Mesenchymal stem cell (in vitro differentiated cells and primary cell): ENCODE results near the gene CLIC1.

Experiments used
- DNase-seq: peaks from one replicate; pipeline ENCODE4 v3.0.0-alpha.2; 2013
- H2AFZ ChIP-seq: one replicate; pipeline ENCODE4 v1.6.1; 2013; ENCODE audit warnings: low read depth, mild to moderate bottlenecking, control low read depth, inconsistent platforms, low read length, moderate library complexity
- H2AK5ac ChIP-seq: 2 replicates; pipeline ENCODE4 v1.6.1; 2013; ENCODE audit warnings: low read length, moderate library complexity, mild to moderate bottlenecking, inconsistent platforms; ENCODE audit not compliant: severe bottlenecking
- H2BK120ac ChIP-seq: one replicate; pipeline ENCODE4 v1.6.1; 2013; ENCODE audit warnings: low read depth, mild to moderate bottlenecking, inconsistent platforms, low read length, moderate library complexity
- H2BK12ac ChIP-seq, 2 experiments: one replicate each; pipeline ENCODE4 v1.6.1; 2013; ENCODE audit warnings: inconsistent platforms in 2 of 2, low read length in 2 of 2, mild to moderate bottlenecking in 2 of 2, moderate library complexity in 2 of 2, control low read depth in 1 of 2
- H2BK15ac ChIP-seq: one replicate; pipeline ENCODE4 v1.6.1; 2013; ENCODE audit warnings: mild to moderate bottlenecking, low read depth, inconsistent platforms; ENCODE audit not compliant: poor library complexity, severe bottlenecking
- H2BK5ac ChIP-seq: 2 replicates; pipeline ENCODE4 v1.6.1; 2013; ENCODE audit warnings: low read depth, mild to moderate bottlenecking, low read length, control low read depth, inconsistent platforms; ENCODE audit not compliant: poor library complexity, severe bottlenecking
- H3K14ac ChIP-seq, 2 experiments: one replicate each; pipeline ENCODE4 v1.6.1; 2013; ENCODE audit warnings: inconsistent platforms in 2 of 2, low read length in 2 of 2, control low read depth in 1 of 2, mild to moderate bottlenecking in 1 of 2, moderate library complexity in 1 of 2
- H3K18ac ChIP-seq, 2 experiments: one replicate each; pipeline ENCODE4 v1.6.1; 2013; ENCODE audit warnings: inconsistent platforms in 2 of 2, low read length in 2 of 2, control low read depth in 1 of 2, low read depth in 1 of 2, mild to moderate bottlenecking in 1 of 2
- H3K23ac ChIP-seq, 2 experiments: one replicate each; pipeline ENCODE4 v1.6.1; 2013; ENCODE audit warnings: inconsistent platforms in 2 of 2, low read length in 2 of 2, mild to moderate bottlenecking in 2 of 2, moderate library complexity in 2 of 2, control low read depth in 1 of 2
- H3K27ac ChIP-seq: 2 replicates; pipeline ENCODE4 v1.5.1; 2013; ENCODE audit warnings: mild to moderate bottlenecking, moderate library complexity, low read length, control low read depth, inconsistent platforms; ENCODE audit not compliant: poor library complexity, severe bottlenecking
- H3K27me3 ChIP-seq, 2 experiments: 2 replicates each; pipeline versions ENCODE4 v1.6.1 to v1.7.0; 2013; ENCODE audit warnings: low read length in 2 of 2, mild to moderate bottlenecking in 2 of 2, moderate library complexity in 2 of 2, control low read depth in 1 of 2, inconsistent platforms in 1 of 2; ENCODE audit not compliant: control insufficient read depth in 1 of 2, insufficient read depth in 1 of 2
- H3K36me3 ChIP-seq, 2 experiments: 2 replicates each; pipeline versions ENCODE4 v1.6.1 to v1.7.0; 2013; ENCODE audit warnings: low read length in 2 of 2, control low read depth in 1 of 2, inconsistent platforms in 1 of 2, low read depth in 1 of 2, mild to moderate bottlenecking in 1 of 2; ENCODE audit not compliant: insufficient read depth in 2 of 2, control insufficient read depth in 1 of 2
- H3K4ac ChIP-seq, 2 experiments: one replicate each; pipeline ENCODE4 v1.6.1; 2013; ENCODE audit warnings: inconsistent platforms in 2 of 2, low read length in 2 of 2, mild to moderate bottlenecking in 2 of 2, moderate library complexity in 2 of 2, control low read depth in 1 of 2, low read depth in 1 of 2
- H3K4me1 ChIP-seq: 2 replicates; pipeline ENCODE4 v1.6.1; 2013; ENCODE audit warnings: low read depth, low read length, control low read depth; ENCODE audit not compliant: control insufficient read depth, insufficient read depth
- H3K4me2 ChIP-seq: 2 replicates; pipeline ENCODE4 v1.6.1; 2013; ENCODE audit warnings: low read length, mild to moderate bottlenecking, inconsistent platforms; ENCODE audit not compliant: poor library complexity, severe bottlenecking
- H3K4me3 ChIP-seq, 2 experiments: 2 replicates each; pipeline versions ENCODE4 v1.5.1 to v1.7.0; 2013; ENCODE audit warnings: low read length in 2 of 2, mild to moderate bottlenecking in 2 of 2, control low read depth in 1 of 2, low read depth in 1 of 2; ENCODE audit not compliant: insufficient read depth in 1 of 2
- H3K79me1 ChIP-seq: replicated peaks from 2 replicates; pipeline ENCODE4 v1.6.1; 2013; ENCODE audit warnings: mild to moderate bottlenecking, control low read depth, low read length, inconsistent platforms; ENCODE audit not compliant: poor library complexity, severe bottlenecking
- H3K9ac ChIP-seq: 2 replicates; pipeline ENCODE4 v1.7.0; 2013; ENCODE audit warnings: mild to moderate bottlenecking, low read length, moderate library complexity
- H3K9me3 ChIP-seq: 2 replicates; pipeline ENCODE4 v1.7.0; 2013; ENCODE audit warnings: mild to moderate bottlenecking, low read length; ENCODE audit not compliant: control insufficient read depth
- H4K8ac ChIP-seq: one replicate; pipeline ENCODE4 v1.6.1; 2013; ENCODE audit warnings: inconsistent platforms, mild to moderate bottlenecking, low read length, moderate library complexity
- H4K91ac ChIP-seq: one replicate; pipeline ENCODE4 v1.6.1; 2013; ENCODE audit warnings: mild to moderate bottlenecking, low read length, inconsistent platforms
- WGBS: methylation state at CpG from one replicate; pipeline ENCODE4 v1.1.7; 2013; ENCODE audit warnings: mixed read lengths; 5-methylcytosine and 5-hydroxymethylcytosine counted together

Gene CLIC1

GRCh38 chr6:31778999-31779885, 42.9 kb upstream of the CLIC1 start:
- Histone ChIP-seq H3K4me3 (no peak overlapping the region), H2BK5ac (no peak overlapping the region), H3K23ac (no peak overlapping the region), H3K14ac (no peak overlapping the region), H3K79me1 (peaks cover 5% of the 10 kb centered on the region), H3K27me3 (no peaks in the 10 kb centered on the region), H3K4ac (no peak overlapping the region), H2BK120ac (no peak overlapping the region), H3K9me3 (no peaks in the 10 kb centered on the region), H3K9ac (no peak overlapping the region), H2BK15ac (no peak overlapping the region), H3K18ac (no peak overlapping the region), H3K4me1 (peaks cover 16% of the 10 kb centered on the region), H4K91ac (no peak overlapping the region), H3K36me3 (peaks cover 60 to 68% of the 10 kb centered on the region in 2 experiments), H2AK5ac (no peak overlapping the region), H2AFZ (no peak overlapping the region), H3K27ac (no peak overlapping the region), H3K4me2 (no peak overlapping the region), H2BK12ac (no peak overlapping the region), H4K8ac (no peak overlapping the region)
- no peak for DNase-seq
- 95% methylated on average over 43 of the region's 43 CpGs for WGBS

DNA sequence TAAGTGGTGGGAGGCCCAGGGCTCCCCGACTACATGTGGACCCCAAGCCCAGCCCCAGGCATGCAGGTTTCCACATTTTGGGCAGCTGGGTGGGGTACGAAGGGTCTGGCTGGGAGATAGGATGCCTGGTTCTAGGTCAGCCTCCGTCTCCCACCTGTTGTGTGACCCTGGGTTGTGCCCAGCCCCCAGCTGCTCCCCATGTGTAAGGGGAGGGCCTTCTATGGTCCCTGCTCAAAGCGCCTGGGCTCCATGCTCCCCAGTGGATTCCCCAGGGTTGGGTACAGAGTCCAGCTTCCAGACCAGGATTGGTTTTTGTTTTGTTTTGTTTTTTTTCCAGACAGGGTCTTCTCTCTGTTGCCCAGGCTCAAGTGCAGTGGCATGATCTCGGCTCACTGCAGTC, 41.9 kb upstream of the CLIC1 start:
- Histone ChIP-seq H2BK5ac (no peak overlapping the region), H2AFZ (no peak overlapping the region), H3K4me2 (no peak overlapping the region), H2BK120ac (no peak overlapping the region), H4K8ac (no peak overlapping the region), H3K18ac (no peak overlapping the region), H3K9me3 (no peaks in the 10 kb centered on the region), H3K27ac (no peak overlapping the region), H3K36me3 (peaks cover 50 to 58% of the 10 kb centered on the region in 2 experiments), H3K14ac (no peak overlapping the region), H3K23ac (no peak overlapping the region), H3K4ac (no peak overlapping the region), H2AK5ac (no peak overlapping the region), H3K9ac (no peak overlapping the region), H3K4me3 (no peak overlapping the region), H3K27me3 (no peaks in the 10 kb centered on the region), H2BK15ac (peak overlapping the region; percentile 3), H4K91ac (no peak overlapping the region), H3K4me1 (peaks cover 16% of the 10 kb centered on the region), H2BK12ac (peak overlapping the region in 1 of 2 experiments; percentile 15), H3K79me1 (no peaks in the 10 kb centered on the region)
- DNase-seq = no peak
- WGBS = 99% methylated on average over 5 of the region's 5 CpGs

- H3K4ac ChIP-seq = peak overlapping the region in 1 of 2 experiments; percentile 32
- DNase-seq = no peak
- no peak overlapping the region for H2BK5ac ChIP-seq
- peak overlapping the region; percentile 4 for H2BK15ac ChIP-seq
- WGBS = 94% methylated on average over 5 of the region's 5 CpGs
- no peak overlapping the region for H2BK120ac ChIP-seq
- H3K9ac ChIP-seq = no peak overlapping the region
- H3K27ac ChIP-seq = no peak overlapping the region
- H3K36me3 ChIP-seq = peaks cover 45 to 53% of the 10 kb centered on the region in 2 experiments
- no peaks in the 10 kb centered on the region for H3K27me3 ChIP-seq
- H3K4me2 ChIP-seq = no peak overlapping the region
- no peak overlapping the region for H3K14ac ChIP-seq
- peak overlapping the region in 1 of 2 experiments; percentile 48 for H3K18ac ChIP-seq
- no peak overlapping the region for H4K8ac ChIP-seq
- H3K4me1 ChIP-seq = peaks cover 16% of the 10 kb centered on the region
- H2AK5ac ChIP-seq = peak overlapping the region; percentile 49
- no peak overlapping the region for H3K4me3 ChIP-seq
- H2AFZ ChIP-seq = no peak overlapping the region
- H3K23ac ChIP-seq = no peak overlapping the region
- no peaks in the 10 kb centered on the region for H3K9me3 ChIP-seq
- H4K91ac ChIP-seq = no peak overlapping the region
- no peaks in the 10 kb centered on the region for H3K79me1 ChIP-seq
- H2BK12ac ChIP-seq = peak overlapping the region in 1 of 2 experiments; percentile 66
Measured at GRCh38 chr6:31777667-31778050, 41.3 kb upstream of the CLIC1 start.

- Histone ChIP-seq H3K27me3 (no peaks in the 10 kb centered on the region), H4K8ac (peak within 1 kb of the TSS; percentile 72), H3K79me1 (no peaks in the 10 kb centered on the region), H3K4me3 (peak within 1 kb of the TSS in 1 of 2 experiments; percentile 18), H3K27ac (no peak within 1 kb of the TSS), H3K9ac (peak within 1 kb of the TSS; percentile 47), H2BK15ac (peak within 1 kb of the TSS; percentile 45), H3K9me3 (no peaks in the 10 kb centered on the region), H4K91ac (peak within 1 kb of the TSS; percentile 30), H2BK5ac (no peak within 1 kb of the TSS), H3K4me1 (peaks cover 16% of the 10 kb centered on the region), H2AFZ (peak within 1 kb of the TSS; percentile 14), H3K4me2 (peak within 1 kb of the TSS; percentile 20), H2BK120ac (peak within 1 kb of the TSS; percentile 19), H3K14ac (peak within 1 kb of the TSS in 1 of 2 experiments; percentile 19), H3K4ac (peak within 1 kb of the TSS; percentile 5 to 47), H2AK5ac (peak within 1 kb of the TSS; percentile 49), H3K23ac (no peak within 1 kb of the TSS), H2BK12ac (peak within 1 kb of the TSS in 1 of 2 experiments; percentile 66), H3K18ac (peak within 1 kb of the TSS; percentile 35 to 48), H3K36me3 (peaks cover 39 to 48% of the 10 kb centered on the region in 2 experiments)
- peak; percentile 66 for DNase-seq
- 55% methylated on average over 9 of the region's 15 CpGs for WGBS
Measured at GRCh38 chr6:31776989-31777666, 40.8 kb upstream of the CLIC1 start, which contains the start of gene VWA7. TSS of gene VWA7 (minus strand) at chr6:31777328. CDS start at chr6:31776779, 549 bp downstream.
